Mucosa of rectum (tissue), 2 donors: ENCODE data around the gene CEP70.

Experiments
- H3K27ac ChIP-seq, 2 donors: one replicate each; pipeline ENCODE4 v1.7.0; 2013; ENCODE audit warnings: inconsistent platforms in 2 of 2, low read depth in 2 of 2, low read length in 2 of 2
- H3K27me3 ChIP-seq, 2 donors: one replicate each; pipeline ENCODE4 v1.7.0; 2013; ENCODE audit warnings: low read length in 2 of 2; ENCODE audit not compliant: control insufficient read depth in 2 of 2, insufficient read depth in 2 of 2
- H3K36me3 ChIP-seq, 2 donors: one replicate each; pipeline ENCODE4 v1.7.0; 2013; ENCODE audit warnings: low read length in 2 of 2; ENCODE audit not compliant: control insufficient read depth in 2 of 2, insufficient read depth in 2 of 2
- H3K4me1 ChIP-seq, 2 donors: one replicate each; pipeline ENCODE4 v1.7.0; 2013; ENCODE audit warnings: low read length in 2 of 2, mild to moderate bottlenecking in 1 of 2; ENCODE audit not compliant: control insufficient read depth in 2 of 2, insufficient read depth in 2 of 2
- H3K4me3 ChIP-seq, 2 donors: one replicate each; pipeline ENCODE4 v1.7.0; 2013; ENCODE audit warnings: low read length in 2 of 2
- H3K9ac ChIP-seq, 2 donors: one replicate each; pipeline ENCODE4 v1.7.0; 2013; ENCODE audit warnings: low read length in 2 of 2, low read depth in 1 of 2, mild to moderate bottlenecking in 1 of 2
- H3K9me3 ChIP-seq, 2 donors: one replicate each; pipeline ENCODE4 v1.7.0; 2013; ENCODE audit warnings: low read length in 2 of 2; ENCODE audit not compliant: control insufficient read depth in 2 of 2
- donor health status: healthy.
- donor health status: Normal muscosa, but diverticular disease.

The CEP70 gene

GRCh38 chr3:138594150-138594934, at the start of gene CEP70:
CEP70 (minus strand) TSS chr3:138594260; CDS start chr3:138572927, 21,333 bp downstream.
- Histone ChIP-seq H3K9ac (peak within 1 kb of the TSS; percentile 79 to 96), H3K4me1 (peaks cover 11 to 24% of the 10 kb centered on the region in 2 donors)

DNA sequence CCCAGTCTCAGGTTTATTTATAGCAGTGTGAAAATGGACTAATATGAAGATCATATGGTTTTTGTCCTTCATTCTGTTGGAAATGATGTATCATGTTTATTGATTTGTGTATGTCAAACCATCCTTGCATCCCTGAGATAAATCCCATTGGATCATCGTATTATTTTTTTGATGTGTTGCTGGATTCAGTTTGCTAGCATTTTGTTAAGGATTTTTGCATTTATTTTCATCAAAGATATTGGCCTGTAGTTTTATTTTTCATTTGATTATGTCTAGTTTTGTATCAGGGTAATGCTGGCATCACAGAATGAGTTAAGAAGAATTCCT, 48.8 kb upstream of the CEP70 start:
- H3K9me3 ChIP-seq = peaks cover 2% of the 10 kb centered on the region in 2 donors
- H3K27ac ChIP-seq = no peak overlapping the region
- no peaks in the 10 kb centered on the region for H3K27me3 ChIP-seq
- no peak overlapping the region for H3K4me3 ChIP-seq
- H3K9ac ChIP-seq = no peak overlapping the region
- no peaks in the 10 kb centered on the region for H3K4me1 ChIP-seq
- no peaks in the 10 kb centered on the region for H3K36me3 ChIP-seq

More at GRCh38 chr3:138594150-138594934, at the start of gene CEP70:
- peak within 1 kb of the TSS; percentile 82 to 88 for H3K4me3 ChIP-seq
- H3K27ac ChIP-seq = peak within 1 kb of the TSS; percentile 86 to 93
- H3K36me3 ChIP-seq = no peaks in the 10 kb centered on the region
- H3K9me3 ChIP-seq = no peaks in the 10 kb centered on the region
- no peaks in the 10 kb centered on the region for H3K27me3 ChIP-seq

DNA sequence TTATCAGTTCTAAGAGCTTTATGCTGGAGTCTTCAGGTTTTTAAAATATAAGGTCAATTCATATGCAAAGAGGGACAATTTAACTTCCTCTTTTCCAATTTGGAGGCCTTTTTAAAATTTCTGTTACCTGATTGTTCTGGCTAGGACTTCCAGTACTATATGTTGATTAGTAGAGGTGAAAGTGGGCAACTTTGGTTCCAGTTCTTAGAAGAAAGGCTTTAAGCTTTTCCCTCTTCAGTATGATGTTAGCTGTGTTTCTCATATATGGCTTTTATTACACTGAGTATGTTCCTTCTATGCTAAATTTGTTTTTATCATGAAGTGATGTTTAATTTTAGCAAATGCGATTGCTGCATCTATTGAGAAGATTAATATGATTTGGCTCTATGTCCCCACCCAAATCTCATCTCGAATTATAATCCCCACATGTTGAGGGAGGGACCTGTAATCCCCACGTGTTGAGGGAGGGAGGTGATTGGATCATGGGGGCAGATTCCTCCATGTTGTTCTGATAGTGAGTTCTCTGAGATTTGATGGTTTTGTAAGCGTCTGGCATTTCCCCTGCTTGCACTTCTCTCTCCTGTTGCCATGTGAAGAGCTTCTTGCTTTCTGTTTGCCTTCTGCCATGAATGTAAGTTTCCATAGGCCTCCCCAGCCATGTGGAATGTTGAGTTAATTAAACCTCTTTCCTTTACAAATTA, 48.3 kb upstream of the CEP70 start:
- no peaks in the 10 kb centered on the region for H3K4me1 ChIP-seq
- H3K27ac ChIP-seq = no peak overlapping the region
- H3K9ac ChIP-seq = no peak overlapping the region
- H3K36me3 ChIP-seq = no peaks in the 10 kb centered on the region
- no peak overlapping the region for H3K4me3 ChIP-seq
- peaks cover 2% of the 10 kb centered on the region in 2 donors for H3K9me3 ChIP-seq
- H3K27me3 ChIP-seq = no peaks in the 10 kb centered on the region

- no peak overlapping the region for H3K27ac ChIP-seq
- H3K4me1 ChIP-seq = no peaks in the 10 kb centered on the region
- no peak overlapping the region for H3K9ac ChIP-seq
- no peaks in the 10 kb centered on the region for H3K27me3 ChIP-seq
- no peak overlapping the region for H3K4me3 ChIP-seq
- H3K9me3 ChIP-seq = peaks cover 0 to 2% of the 10 kb centered on the region in 2 donors
- no peaks in the 10 kb centered on the region for H3K36me3 ChIP-seq
Measured at GRCh38 chr3:138640537-138640936, 46.5 kb upstream of the CEP70 start.

GRCh38 chr3:138638641-138639040, 44.6 kb upstream of the CEP70 start:
- Histone ChIP-seq H3K4me1 (no peaks in the 10 kb centered on the region), H3K9ac (no peak overlapping the region)

GRCh38 chr3:138629526-138629925, 35.5 kb upstream of the CEP70 start:
- peaks cover 3 to 4% of the 10 kb centered on the region in 2 donors for H3K36me3 ChIP-seq
- no peaks in the 10 kb centered on the region for H3K27me3 ChIP-seq
- H3K27ac ChIP-seq = no peak overlapping the region
- H3K4me1 ChIP-seq = no peaks in the 10 kb centered on the region
- no peaks in the 10 kb centered on the region for H3K9me3 ChIP-seq
- no peak overlapping the region for H3K4me3 ChIP-seq
- H3K9ac ChIP-seq = no peak overlapping the region

More at GRCh38 chr3:138638641-138639040, 44.6 kb upstream of the CEP70 start:
- Histone ChIP-seq H3K36me3 (no peaks in the 10 kb centered on the region), H3K27ac (no peak overlapping the region), H3K4me3 (no peak overlapping the region), H3K9me3 (no peaks in the 10 kb centered on the region), H3K27me3 (no peaks in the 10 kb centered on the region)

GRCh38 chr3:138625707-138626365, 31.8 kb upstream of the CEP70 start:
- Histone ChIP-seq H3K27ac (no peak overlapping the region), H3K4me3 (no peak overlapping the region), H3K9me3 (no peaks in the 10 kb centered on the region), H3K27me3 (no peaks in the 10 kb centered on the region), H3K9ac (no peak overlapping the region), H3K4me1 (no peaks in the 10 kb centered on the region), H3K36me3 (no peaks in the 10 kb centered on the region)

DNA sequence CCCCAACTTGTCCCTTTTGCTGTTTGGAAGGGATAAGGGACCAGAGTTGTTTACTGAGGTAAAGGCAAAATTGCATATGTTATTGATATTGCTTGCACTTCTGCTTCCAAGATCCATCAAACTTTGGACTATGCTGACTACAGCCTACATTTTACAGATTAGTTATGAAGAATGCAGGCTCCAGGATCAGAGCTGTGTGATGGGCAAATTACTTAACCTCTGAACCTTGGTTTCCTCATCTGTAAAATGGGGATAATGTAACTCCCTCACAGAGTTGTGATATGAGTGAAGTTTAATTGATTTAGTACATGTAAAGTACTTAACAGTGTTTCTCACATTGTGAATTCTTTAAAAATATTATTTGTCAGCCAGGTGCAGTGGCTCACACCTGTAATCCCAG, 30.5 kb upstream of the CEP70 start:
- no peak overlapping the region for H3K9ac ChIP-seq
- H3K4me3 ChIP-seq = no peak overlapping the region
- H3K27ac ChIP-seq = no peak overlapping the region
- no peaks in the 10 kb centered on the region for H3K27me3 ChIP-seq
- no peaks in the 10 kb centered on the region for H3K4me1 ChIP-seq
- H3K9me3 ChIP-seq = no peaks in the 10 kb centered on the region
- no peaks in the 10 kb centered on the region for H3K36me3 ChIP-seq

DNA sequence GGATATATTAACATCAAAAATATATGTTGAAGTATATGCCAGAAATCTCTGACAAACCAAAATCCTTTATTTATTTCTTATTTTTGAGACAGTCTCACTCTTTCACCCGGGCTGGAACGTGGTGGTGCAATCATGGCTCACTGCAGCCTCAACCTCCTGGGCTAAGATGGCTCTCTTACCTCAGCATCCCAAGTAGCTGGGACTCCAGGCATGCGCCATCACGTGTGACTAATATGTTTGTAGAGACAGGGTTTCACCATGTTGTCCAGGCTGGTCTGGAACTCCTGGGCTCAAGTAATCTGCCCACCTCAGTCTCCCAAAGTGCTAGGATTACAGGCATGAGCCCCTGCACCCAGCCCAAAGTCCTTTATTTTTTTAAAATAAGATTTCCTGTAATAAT, 26.4 kb upstream of the CEP70 start:
- no peaks in the 10 kb centered on the region for H3K9me3 ChIP-seq
- H3K27ac ChIP-seq = no peak overlapping the region
- H3K4me1 ChIP-seq = no peaks in the 10 kb centered on the region
- H3K27me3 ChIP-seq = no peaks in the 10 kb centered on the region
- H3K9ac ChIP-seq = no peak overlapping the region
- no peak overlapping the region for H3K4me3 ChIP-seq
- no peaks in the 10 kb centered on the region for H3K36me3 ChIP-seq

DNA sequence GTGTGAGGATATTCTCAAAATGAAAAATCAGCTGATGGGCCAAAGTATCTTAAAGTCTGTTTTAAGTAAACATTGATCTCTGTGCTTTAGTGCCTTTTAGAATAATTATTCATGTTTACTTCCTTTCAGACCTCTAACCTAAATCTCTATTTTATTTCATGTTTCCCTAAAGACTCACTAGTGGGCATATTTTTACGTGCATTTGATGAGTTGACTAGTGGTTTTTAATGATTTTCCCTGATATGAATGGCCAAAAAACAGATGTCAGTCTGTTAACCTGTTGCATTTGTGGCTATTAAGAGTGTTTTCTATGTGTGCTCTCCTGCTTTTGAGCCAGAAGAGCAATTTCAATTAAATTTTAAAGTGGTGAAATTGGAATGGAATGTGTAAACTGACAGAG, 21.4 kb upstream of the CEP70 start:
- no peak overlapping the region for H3K27ac ChIP-seq
- H3K4me1 ChIP-seq = no peaks in the 10 kb centered on the region
- H3K36me3 ChIP-seq = no peaks in the 10 kb centered on the region
- H3K9ac ChIP-seq = no peak overlapping the region
- no peaks in the 10 kb centered on the region for H3K9me3 ChIP-seq
- H3K27me3 ChIP-seq = no peaks in the 10 kb centered on the region
- H3K4me3 ChIP-seq = no peak overlapping the region
